ENCODE measurements around the gene YIF1A. TPM values are rescaled to one million over a fixed set of nuclear protein-coding genes. Genes with fewer than 3 reads are reported as not detected.

YIF1A gene
- polyA plus RNA-seq, 1 donor, result 102 TPM

- Histone ChIP-seq H3K4me3 (ENCODE audit: low read length) (no peak overlapping the region), H3K27me3 (ENCODE audit: control insufficient read depth, insufficient read depth, low read length) (peaks cover 45% of the 10 kb centered on the region), H3K27ac (ENCODE audit: low read length) (no peak overlapping the region), H3K36me3 (ENCODE audit: control insufficient read depth, insufficient read depth, low read length) (peaks cover 2% of the 10 kb centered on the region), H3K9me3 (ENCODE audit: control insufficient read depth, low read depth, low read length) (peaks cover 4% of the 10 kb centered on the region), H3K4me1 (ENCODE audit: control insufficient read depth, insufficient read depth, low read length) (peaks cover 19% of the 10 kb centered on the region)
- no CpG with 5 or more reads among the region's 17 CpGs for WGBS (ENCODE audit: insufficient coverage, low lambda C conversion rate)
- DNase-seq, result no peak
Observed at GRCh38 chr11:66292543-66293332, 3.8 kb upstream of the YIF1A start.

GRCh38 chr11:66291706-66292542, 3.0 kb upstream of the YIF1A start, which contains the start of gene TMEM151A:
TSS of gene TMEM151A (plus strand) at chr11:66291894. CDS start at chr11:66292014, 120 bp downstream.
- WGBS (ENCODE audit: insufficient coverage, low lambda C conversion rate), result no CpG with 5 or more reads among the region's 95 CpGs
- H3K27ac ChIP-seq (ENCODE audit: low read length), result no peak within 1 kb of the TSS
- peaks cover 25% of the 10 kb centered on the region for H3K4me1 ChIP-seq (ENCODE audit: control insufficient read depth, insufficient read depth, low read length)
- H3K4me3 ChIP-seq (ENCODE audit: low read length), result peak within 1 kb of the TSS; percentile 19
- no peak for DNase-seq
- peaks cover 39% of the 10 kb centered on the region for H3K27me3 ChIP-seq (ENCODE audit: control insufficient read depth, insufficient read depth, low read length)
- H3K9me3 ChIP-seq (ENCODE audit: control insufficient read depth, low read depth, low read length), result peaks cover 4% of the 10 kb centered on the region
- peaks cover 9% of the 10 kb centered on the region for H3K36me3 ChIP-seq (ENCODE audit: control insufficient read depth, insufficient read depth, low read length)

DNA sequence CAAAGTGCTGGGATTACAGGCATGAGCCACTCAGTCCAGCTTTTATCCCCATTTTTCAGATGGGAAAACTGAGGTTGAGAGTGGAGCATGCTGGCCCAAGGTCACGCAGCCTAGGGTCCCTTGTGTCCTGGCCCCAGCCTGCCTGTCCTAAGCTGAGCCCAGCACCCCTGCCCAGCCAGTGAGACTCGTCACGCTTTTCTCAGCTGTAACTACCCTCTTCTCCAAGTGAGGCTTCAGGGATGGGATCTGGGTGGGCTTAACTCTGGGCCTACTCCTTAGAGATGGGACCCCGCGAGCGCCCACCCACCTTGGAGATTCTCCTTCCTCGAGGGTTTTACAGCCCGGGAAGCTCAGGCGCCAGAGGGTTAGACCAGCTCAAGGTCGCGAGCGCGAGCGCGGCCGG, 2.4 kb upstream of the YIF1A start:
- peaks cover 28% of the 10 kb centered on the region for H3K4me1 ChIP-seq (ENCODE audit: control insufficient read depth, insufficient read depth, low read length)
- H3K4me3 ChIP-seq (ENCODE audit: low read length), result no peak overlapping the region
- H3K27ac ChIP-seq (ENCODE audit: low read length), result no peak overlapping the region
- H3K36me3 ChIP-seq (ENCODE audit: control insufficient read depth, insufficient read depth, low read length), result peaks cover 12% of the 10 kb centered on the region
- DNase-seq, result no peak
- H3K9me3 ChIP-seq (ENCODE audit: control insufficient read depth, low read depth, low read length), result peaks cover 4% of the 10 kb centered on the region
- peaks cover 38% of the 10 kb centered on the region for H3K27me3 ChIP-seq (ENCODE audit: control insufficient read depth, insufficient read depth, low read length)
- no CpG with 5 or more reads among the region's 16 CpGs for WGBS (ENCODE audit: insufficient coverage, low lambda C conversion rate)

GRCh38 chr11:66290330-66290621, 1.3 kb upstream of the YIF1A start:
- DNase-seq, result no peak
- WGBS (ENCODE audit: insufficient coverage, low lambda C conversion rate), result no CpG with 5 or more reads among the region's 2 CpGs
- Histone ChIP-seq H3K9me3 (ENCODE audit: control insufficient read depth, low read depth, low read length) (peaks cover 4% of the 10 kb centered on the region), H3K27ac (ENCODE audit: low read length) (no peak overlapping the region), H3K27me3 (ENCODE audit: control insufficient read depth, insufficient read depth, low read length) (peaks cover 33% of the 10 kb centered on the region), H3K4me1 (ENCODE audit: control insufficient read depth, insufficient read depth, low read length) (peaks cover 28% of the 10 kb centered on the region), H3K4me3 (ENCODE audit: low read length) (no peak overlapping the region), H3K36me3 (ENCODE audit: control insufficient read depth, insufficient read depth, low read length) (peaks cover 21% of the 10 kb centered on the region)

- no CpG with 5 or more reads among the region's 36 CpGs for WGBS (ENCODE audit: insufficient coverage, low lambda C conversion rate)
- Histone ChIP-seq H3K9me3 (ENCODE audit: control insufficient read depth, low read depth, low read length) (peaks cover 3% of the 10 kb centered on the region), H3K4me3 (ENCODE audit: low read length) (peak overlapping the region; percentile 72), H3K4me1 (ENCODE audit: control insufficient read depth, insufficient read depth, low read length) (peaks cover 28% of the 10 kb centered on the region), H3K27me3 (ENCODE audit: control insufficient read depth, insufficient read depth, low read length) (peaks cover 33% of the 10 kb centered on the region), H3K27ac (ENCODE audit: low read length) (peak overlapping the region; percentile 97), H3K36me3 (ENCODE audit: control insufficient read depth, insufficient read depth, low read length) (peaks cover 26% of the 10 kb centered on the region)
- no peak for DNase-seq
Observed at GRCh38 chr11:66289548-66290329, 796 bp upstream of the YIF1A start.

GRCh38 chr11:66287889-66288670, 863 bp downstream of the YIF1A start:
- no peak for DNase-seq
- Histone ChIP-seq H3K36me3 (ENCODE audit: control insufficient read depth, insufficient read depth, low read length) (peaks cover 42% of the 10 kb centered on the region), H3K27me3 (ENCODE audit: control insufficient read depth, insufficient read depth, low read length) (peaks cover 18% of the 10 kb centered on the region), H3K4me3 (ENCODE audit: low read length) (peak overlapping the region; percentile 76), H3K4me1 (ENCODE audit: control insufficient read depth, insufficient read depth, low read length) (peaks cover 28% of the 10 kb centered on the region), H3K9me3 (ENCODE audit: control insufficient read depth, low read depth, low read length) (no peaks in the 10 kb centered on the region), H3K27ac (ENCODE audit: low read length) (peak overlapping the region; percentile 97)
- WGBS (ENCODE audit: insufficient coverage, low lambda C conversion rate), result 0% methylated on average over 1 of the region's 20 CpGs

GRCh38 chr11:66287211-66287888, 1.6 kb downstream of the YIF1A start:
- Histone ChIP-seq H3K9me3 (ENCODE audit: control insufficient read depth, low read depth, low read length) (no peaks in the 10 kb centered on the region), H3K27ac (ENCODE audit: low read length) (peak overlapping the region; percentile 97), H3K27me3 (ENCODE audit: control insufficient read depth, insufficient read depth, low read length) (peaks cover 11% of the 10 kb centered on the region), H3K4me1 (ENCODE audit: control insufficient read depth, insufficient read depth, low read length) (peaks cover 29% of the 10 kb centered on the region), H3K4me3 (ENCODE audit: low read length) (peak overlapping the region; percentile 76), H3K36me3 (ENCODE audit: control insufficient read depth, insufficient read depth, low read length) (peaks cover 44% of the 10 kb centered on the region)
- DNase-seq, result no peak
- no CpG with 5 or more reads among the region's 10 CpGs for WGBS (ENCODE audit: insufficient coverage, low lambda C conversion rate)

GRCh38 chr11:66286699-66287098, 2.2 kb downstream of the YIF1A start:
- Histone ChIP-seq H3K9me3 (ENCODE audit: control insufficient read depth, low read depth, low read length) (no peaks in the 10 kb centered on the region), H3K4me3 (ENCODE audit: low read length) (no peak overlapping the region), H3K4me1 (ENCODE audit: control insufficient read depth, insufficient read depth, low read length) (peaks cover 26% of the 10 kb centered on the region), H3K36me3 (ENCODE audit: control insufficient read depth, insufficient read depth, low read length) (peaks cover 44% of the 10 kb centered on the region), H3K27ac (ENCODE audit: low read length) (no peak overlapping the region), H3K27me3 (ENCODE audit: control insufficient read depth, insufficient read depth, low read length) (peaks cover 6% of the 10 kb centered on the region)
- WGBS (ENCODE audit: insufficient coverage, low lambda C conversion rate), result no CpG with 5 or more reads among the region's 5 CpGs
- no peak for DNase-seq

- DNase-seq, result no peak
- peaks cover 26% of the 10 kb centered on the region for H3K4me1 ChIP-seq (ENCODE audit: control insufficient read depth, insufficient read depth, low read length)
Observed at GRCh38 chr11:66285250-66285947, 3.5 kb downstream of the YIF1A start.

More at GRCh38 chr11:66285250-66285947, 3.5 kb downstream of the YIF1A start:
- H3K27ac ChIP-seq (ENCODE audit: low read length), result no peak overlapping the region
- H3K27me3 ChIP-seq (ENCODE audit: control insufficient read depth, insufficient read depth, low read length), result no peaks in the 10 kb centered on the region
- H3K9me3 ChIP-seq (ENCODE audit: control insufficient read depth, low read depth, low read length), result no peaks in the 10 kb centered on the region
- H3K4me3 ChIP-seq (ENCODE audit: low read length), result no peak overlapping the region
- no CpG with 5 or more reads among the region's 13 CpGs for WGBS (ENCODE audit: insufficient coverage, low lambda C conversion rate)
- H3K36me3 ChIP-seq (ENCODE audit: control insufficient read depth, insufficient read depth, low read length), result peaks cover 44% of the 10 kb centered on the region

Data from large intestine (tissue), 3 donors.